Measurements from ENCODE around the gene SLC35B1.

The SLC35B1 gene, protein sequence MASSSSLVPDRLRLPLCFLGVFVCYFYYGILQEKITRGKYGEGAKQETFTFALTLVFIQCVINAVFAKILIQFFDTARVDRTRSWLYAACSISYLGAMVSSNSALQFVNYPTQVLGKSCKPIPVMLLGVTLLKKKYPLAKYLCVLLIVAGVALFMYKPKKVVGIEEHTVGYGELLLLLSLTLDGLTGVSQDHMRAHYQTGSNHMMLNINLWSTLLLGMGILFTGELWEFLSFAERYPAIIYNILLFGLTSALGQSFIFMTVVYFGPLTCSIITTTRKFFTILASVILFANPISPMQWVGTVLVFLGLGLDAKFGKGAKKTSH

DNA sequence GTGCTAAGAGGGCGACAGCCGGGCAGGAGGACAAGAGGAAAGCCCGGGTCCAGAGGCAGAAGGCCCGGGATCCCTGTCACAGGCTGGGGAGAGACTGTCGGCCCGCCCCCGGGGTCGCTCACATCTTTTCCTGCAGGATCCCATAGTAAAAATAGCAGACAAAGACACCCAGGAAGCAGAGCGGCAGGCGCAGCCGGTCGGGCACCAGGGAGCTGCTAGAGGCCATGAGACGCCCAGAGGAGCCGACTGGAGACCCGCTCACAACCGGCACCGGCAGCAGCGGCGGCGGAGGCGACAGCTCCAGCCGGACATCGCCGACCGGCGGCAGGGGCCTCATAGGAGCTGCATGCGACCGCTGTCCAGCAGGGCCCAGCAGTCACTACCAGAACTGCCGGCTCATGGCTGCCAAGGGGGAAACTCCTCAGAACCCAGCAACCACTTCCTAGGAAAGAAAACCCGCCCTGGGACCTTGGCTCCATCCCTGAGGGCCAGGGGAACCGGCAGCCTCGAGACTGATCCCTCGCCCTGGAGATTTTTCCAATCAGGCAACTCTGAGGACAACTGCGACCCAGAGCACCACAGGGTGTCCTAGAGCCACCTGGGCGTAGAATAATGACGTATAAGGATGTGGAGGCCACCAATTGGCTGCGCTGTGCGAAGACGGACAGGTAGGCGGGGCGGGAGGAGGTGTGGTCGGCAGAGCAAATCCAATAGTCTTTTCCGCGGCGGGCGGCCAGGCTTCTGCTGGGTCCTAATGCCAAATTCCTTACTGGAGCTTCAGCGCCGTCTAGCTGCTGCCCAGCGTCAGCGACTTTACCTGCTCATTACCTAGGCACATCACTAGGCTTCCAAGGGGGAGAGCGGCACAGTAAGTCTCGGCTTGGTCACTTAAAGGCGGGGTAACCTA lies at the start of gene SLC35B1:
SLC35B1 (minus strand) TSS at position 357 of the 907 bp plus-strand sequence; CDS start at position 226, 131 bp downstream.
- DNase-seq (ENCODE audit: low read depth in 2 of 2): peak; percentile 97 to 98

DNA sequence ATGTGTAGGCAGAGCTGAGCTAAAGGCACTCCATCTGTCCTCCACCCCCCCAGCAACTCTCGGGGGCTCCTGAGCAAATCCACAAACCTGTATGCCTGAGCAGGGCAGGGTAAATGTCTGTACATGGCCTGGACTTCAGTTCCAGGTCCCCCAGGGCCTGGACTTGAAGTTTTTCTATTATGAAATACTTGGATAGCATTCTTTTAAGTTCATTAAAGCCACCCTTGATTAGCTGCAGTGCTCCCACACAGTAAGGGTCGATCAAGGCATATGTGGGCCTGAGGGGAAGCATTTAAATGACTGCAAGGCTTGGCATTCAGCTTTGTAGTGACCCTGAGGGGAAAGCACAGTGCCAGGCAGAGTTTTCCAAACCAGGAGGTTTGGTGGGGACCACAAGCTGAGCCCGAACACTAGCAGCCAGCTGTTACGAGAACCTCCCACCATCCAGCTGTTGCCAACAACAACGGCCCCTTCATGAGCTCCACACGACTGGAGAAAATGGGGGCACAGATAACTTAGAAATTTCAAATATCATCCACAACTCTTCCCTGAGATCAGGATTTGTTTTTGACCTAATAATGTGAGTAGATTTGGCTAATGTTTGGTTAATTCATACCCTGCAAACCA lies 49.5 kb upstream of the SLC35B1 start:
- DNase-seq (ENCODE audit: low read depth in 2 of 2): no peak

DNA sequence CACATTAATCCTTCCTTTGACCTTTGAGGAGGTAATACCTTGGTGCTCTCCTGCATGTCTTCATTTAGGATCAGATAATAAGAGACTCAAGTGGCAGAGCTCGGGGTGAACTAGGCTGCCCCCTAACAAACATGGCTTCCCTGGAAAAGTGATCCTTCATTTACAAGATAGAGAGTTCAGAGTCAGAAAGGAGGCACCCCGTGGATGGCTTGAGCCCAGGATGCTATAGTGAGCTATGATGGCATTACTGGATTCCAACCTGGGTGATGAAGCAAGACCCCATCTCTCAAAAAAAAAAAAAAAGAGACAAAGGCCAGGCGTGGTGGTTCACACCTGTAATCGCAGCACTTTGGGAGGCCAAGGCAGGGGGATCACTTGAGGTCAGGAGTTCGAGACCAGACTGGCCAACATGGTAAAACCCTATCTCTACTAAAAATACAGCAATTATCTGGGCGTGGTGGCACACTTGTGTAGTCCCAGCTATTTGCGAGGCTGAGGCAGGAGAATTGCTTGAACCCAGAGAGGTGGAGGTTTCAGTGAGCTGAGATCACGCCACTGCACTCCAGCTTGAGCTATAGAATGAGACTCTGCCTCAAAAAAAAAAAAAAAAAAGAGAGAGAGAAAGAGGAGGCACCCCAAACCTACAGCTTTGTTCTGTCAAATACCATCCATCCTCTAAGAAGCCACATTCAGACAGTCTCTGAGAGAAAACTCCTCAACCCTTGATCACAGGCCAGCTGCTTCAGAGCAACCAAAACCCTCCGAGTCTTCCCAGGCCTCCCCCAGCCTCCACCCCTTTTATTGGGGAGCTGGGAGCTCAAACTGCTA lies 48.8 kb upstream of the SLC35B1 start:
- DNase-seq (ENCODE audit: low read depth in 2 of 2): no peak

DNA sequence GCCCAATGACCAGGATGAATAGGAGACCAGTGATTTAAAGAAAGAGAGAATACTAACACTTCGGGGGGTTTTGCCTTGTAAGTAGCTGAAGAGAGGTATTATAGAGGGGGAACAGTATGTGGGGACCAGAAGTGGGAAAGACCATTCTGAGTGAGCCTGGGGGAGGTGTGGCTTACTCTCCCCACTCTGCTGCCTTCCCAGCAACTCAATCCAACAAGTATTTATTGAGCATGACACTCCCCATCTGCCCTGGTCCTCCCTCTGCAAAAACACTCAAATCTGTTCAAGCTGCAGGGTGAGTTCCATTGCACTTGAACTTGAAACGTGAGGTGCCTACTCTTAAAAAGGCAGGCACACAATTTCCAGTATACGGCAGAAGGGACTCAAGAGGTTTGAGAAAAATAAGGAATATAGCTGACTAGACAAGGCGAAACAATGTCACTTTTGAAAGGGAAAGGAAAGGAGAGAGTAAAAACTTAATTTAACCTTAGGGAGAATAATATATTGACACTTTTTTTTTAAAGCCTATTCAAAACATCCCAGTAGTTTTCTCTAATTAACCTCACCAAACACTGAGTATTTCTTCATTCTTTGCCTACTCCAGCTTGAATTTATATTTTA lies 48.0 kb upstream of the SLC35B1 start:
- DNase-seq (ENCODE audit: low read depth in 2 of 2): no peak

- no peak for DNase-seq (ENCODE audit: low read depth in 2 of 2)
Observed at GRCh38 chr17:49753959-49754391, 46.2 kb upstream of the SLC35B1 start.

- no peak for DNase-seq (ENCODE audit: low read depth in 2 of 2)
Observed at GRCh38 chr17:49752508-49752907, 44.7 kb upstream of the SLC35B1 start.

DNA sequence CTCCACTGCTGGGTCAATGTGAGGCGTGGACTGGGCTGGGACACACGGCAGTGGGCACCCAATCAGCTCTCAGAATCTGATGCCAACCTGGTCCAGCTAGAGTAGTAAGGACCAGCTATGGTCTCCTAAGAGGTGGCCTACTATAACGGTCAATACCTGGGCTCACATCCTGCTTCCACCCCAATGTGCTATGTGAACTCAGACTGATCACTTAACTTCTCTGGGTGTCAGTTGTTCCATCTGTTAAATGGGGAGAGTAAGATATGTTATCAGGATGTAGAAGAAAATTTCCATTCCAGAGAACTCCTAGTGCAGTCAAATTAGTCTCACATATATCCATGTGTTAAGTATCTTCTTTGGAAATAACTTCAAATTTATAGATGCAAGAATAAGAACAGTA lies 42.0 kb upstream of the SLC35B1 start:
- DNase-seq (ENCODE audit: low read depth in 2 of 2): no peak

DNA sequence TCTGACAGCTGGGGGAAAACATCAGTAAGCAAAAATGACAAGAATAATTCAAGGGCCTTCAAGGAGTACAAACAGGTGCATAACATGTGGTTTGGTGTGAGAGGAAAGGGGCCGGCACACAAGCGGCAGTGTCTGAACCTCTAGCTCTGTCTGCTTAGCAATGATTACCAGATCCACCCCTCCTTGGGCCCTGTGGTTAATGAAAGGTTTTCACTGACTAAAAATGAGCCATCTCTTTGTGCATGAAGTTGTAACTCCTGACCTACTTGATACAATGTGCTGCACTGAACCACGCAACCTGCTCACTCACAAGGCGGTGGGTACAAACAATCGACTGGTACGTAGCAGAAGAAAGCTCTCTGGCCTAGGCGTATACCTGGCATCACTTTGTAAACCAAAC lies 41.0 kb upstream of the SLC35B1 start:
- DNase-seq (ENCODE audit: low read depth in 2 of 2): no peak

GRCh38 chr17:49748223-49748622 lies 40.5 kb upstream of the SLC35B1 start:
- DNase-seq (ENCODE audit: low read depth in 2 of 2): no peak

GRCh38 chr17:49747632-49748031 lies 39.9 kb upstream of the SLC35B1 start:
- no peak for DNase-seq (ENCODE audit: low read depth in 2 of 2)

- DNase-seq (ENCODE audit: low read depth in 2 of 2): no peak
Observed at GRCh38 chr17:49746791-49747490, 39.2 kb upstream of the SLC35B1 start.

GRCh38 chr17:49745175-49746139 lies 37.7 kb upstream of the SLC35B1 start:
- no peak for DNase-seq (ENCODE audit: low read depth in 2 of 2)

- no peak for DNase-seq (ENCODE audit: low read depth in 2 of 2)
Observed at GRCh38 chr17:49742166-49742638, 34.4 kb upstream of the SLC35B1 start.

GRCh38 chr17:49741692-49742076 lies 33.9 kb upstream of the SLC35B1 start:
- DNase-seq (ENCODE audit: low read depth in 2 of 2): no peak

GRCh38 chr17:49741009-49741691 lies 33.4 kb upstream of the SLC35B1 start:
- DNase-seq (ENCODE audit: low read depth in 2 of 2): no peak

GRCh38 chr17:49739641-49740271 lies 32.0 kb upstream of the SLC35B1 start:
- no peak for DNase-seq (ENCODE audit: low read depth in 2 of 2)

GRCh38 chr17:49738456-49739163 lies 30.8 kb upstream of the SLC35B1 start:
- no peak for DNase-seq (ENCODE audit: low read depth in 2 of 2)

All from fibroblast of skin of left quadriceps (primary cell).